CD4-positive, alpha-beta T cell treated with Interleukin-10 for 1 hour (primary cell): ENCODE results near the gene OSBPL7.
"Not testable (repeated sequence)": the region's sequence is repeated elsewhere in the genome, so short reads cannot be mapped to it uniquely, and the experiment has no call there.

Experiments
- DNase-seq: peaks from one replicate; pipeline ENCODE4 v3.0.0-alpha.2; 2020

Gene OSBPL7

GRCh38 chr17:47804461-47804860 is 17.1 kb downstream of the OSBPL7 start:
- no peak for DNase-seq

DNA sequence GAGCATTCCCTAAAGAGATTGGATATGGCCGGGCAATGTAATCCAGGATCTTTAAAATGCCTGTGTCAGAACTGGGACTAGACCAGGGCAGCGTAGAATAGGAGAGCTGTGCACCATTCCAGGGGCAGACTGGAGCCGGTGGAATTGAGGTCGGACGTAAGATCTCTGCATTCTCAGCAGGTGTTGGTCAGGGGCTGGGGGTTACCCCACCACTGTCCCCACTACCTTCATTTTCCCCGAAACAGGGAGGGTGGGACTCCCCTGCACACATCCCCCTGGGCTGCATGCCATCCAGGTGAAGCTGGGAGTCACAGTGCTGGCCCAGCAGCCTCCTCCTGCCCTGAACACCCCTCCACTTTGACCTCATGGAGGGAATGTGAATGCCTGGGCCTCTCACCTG is 17.8 kb downstream of the OSBPL7 start:
- no peak for DNase-seq

GRCh38 chr17:47803201-47803600 is 18.4 kb downstream of the OSBPL7 start:
- no peak for DNase-seq

GRCh38 chr17:47802341-47803022 is 19.1 kb downstream of the OSBPL7 start:
- DNase-seq = peak; percentile 66

- DNase-seq = no peak
These were observed 19.7 kb downstream of the OSBPL7 start for GRCh38 chr17:47801906-47802305.

- DNase-seq = no peak
These were observed 20.3 kb downstream of the OSBPL7 start for GRCh38 chr17:47801176-47801765.

DNA sequence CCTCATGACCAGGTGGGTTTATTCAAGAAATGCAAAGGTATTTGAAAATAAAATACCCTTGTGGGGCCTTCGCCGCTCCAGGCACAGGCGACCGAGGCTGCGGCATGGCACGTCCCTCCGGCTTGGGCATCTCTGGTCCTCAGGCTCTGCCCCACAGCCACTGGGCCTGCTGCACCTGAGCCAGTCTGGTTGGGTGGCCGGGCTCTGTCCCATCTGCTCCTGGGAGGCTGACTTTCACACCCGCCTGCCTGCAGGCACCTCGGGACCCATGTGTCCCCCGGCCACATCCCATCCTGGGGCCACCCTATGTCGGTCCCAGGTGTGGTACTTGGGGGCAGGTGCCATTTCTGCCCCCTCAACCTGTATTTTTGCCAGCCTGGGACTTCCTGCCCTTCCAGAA is 20.9 kb downstream of the OSBPL7 start:
- DNase-seq = no peak

DNA sequence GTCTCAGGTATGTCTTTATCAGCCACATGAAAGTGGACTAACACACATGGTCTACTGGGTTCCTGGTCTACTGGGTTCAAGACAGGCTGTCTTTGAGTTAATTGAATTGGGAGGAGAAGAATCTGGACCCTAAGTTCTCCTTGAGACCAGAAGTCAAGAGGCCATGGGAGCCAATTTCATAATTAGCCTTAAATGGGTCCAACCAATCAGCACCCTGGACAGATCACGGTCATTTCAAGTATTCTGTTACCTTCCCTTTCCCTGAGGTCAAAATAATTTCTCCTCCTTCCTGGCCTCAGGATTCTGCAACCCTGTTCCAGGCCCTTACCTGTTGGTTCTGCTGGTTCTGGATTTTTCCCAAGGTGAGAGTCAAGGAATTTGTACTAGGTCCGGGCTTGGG is 23.8 kb downstream of the OSBPL7 start:
- DNase-seq = no peak

- DNase-seq = no peak
These were observed 28.6 kb downstream of the OSBPL7 start for GRCh38 chr17:47792979-47793378.

- no peak for DNase-seq
These were observed 29.1 kb downstream of the OSBPL7 start for GRCh38 chr17:47792457-47792856.

DNA sequence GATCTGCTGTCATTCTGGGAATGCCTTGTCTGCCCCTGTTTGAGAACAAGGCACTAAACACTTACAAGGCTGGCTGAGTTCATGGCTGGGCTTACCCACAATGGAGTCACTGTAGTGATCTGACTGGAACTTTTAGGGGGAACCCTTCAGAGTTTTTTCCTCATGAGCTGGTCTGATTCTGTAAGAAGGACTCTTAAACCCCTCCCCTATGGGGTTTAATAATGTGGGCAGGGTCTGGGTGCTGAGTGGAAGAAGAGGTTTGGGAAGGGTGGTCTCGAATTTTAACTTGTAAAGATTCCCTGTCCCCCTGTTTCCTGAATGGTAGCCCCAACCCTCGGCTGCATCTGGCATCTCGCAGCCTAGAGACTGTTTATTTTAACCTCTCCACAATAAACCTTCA is 30.6 kb downstream of the OSBPL7 start:
- no peak for DNase-seq

- peak; percentile 59 for DNase-seq
These were observed 31.7 kb downstream of the OSBPL7 start for GRCh38 chr17:47789611-47790561.

- peak; percentile 15 for DNase-seq
These were observed 36.0 kb downstream of the OSBPL7 start for GRCh38 chr17:47785538-47786123.

- DNase-seq = no peak
These were observed 40.2 kb downstream of the OSBPL7 start for GRCh38 chr17:47781397-47781796.

- no peak for DNase-seq
These were observed 43.4 kb downstream of the OSBPL7 start for GRCh38 chr17:47778184-47778635.

DNA sequence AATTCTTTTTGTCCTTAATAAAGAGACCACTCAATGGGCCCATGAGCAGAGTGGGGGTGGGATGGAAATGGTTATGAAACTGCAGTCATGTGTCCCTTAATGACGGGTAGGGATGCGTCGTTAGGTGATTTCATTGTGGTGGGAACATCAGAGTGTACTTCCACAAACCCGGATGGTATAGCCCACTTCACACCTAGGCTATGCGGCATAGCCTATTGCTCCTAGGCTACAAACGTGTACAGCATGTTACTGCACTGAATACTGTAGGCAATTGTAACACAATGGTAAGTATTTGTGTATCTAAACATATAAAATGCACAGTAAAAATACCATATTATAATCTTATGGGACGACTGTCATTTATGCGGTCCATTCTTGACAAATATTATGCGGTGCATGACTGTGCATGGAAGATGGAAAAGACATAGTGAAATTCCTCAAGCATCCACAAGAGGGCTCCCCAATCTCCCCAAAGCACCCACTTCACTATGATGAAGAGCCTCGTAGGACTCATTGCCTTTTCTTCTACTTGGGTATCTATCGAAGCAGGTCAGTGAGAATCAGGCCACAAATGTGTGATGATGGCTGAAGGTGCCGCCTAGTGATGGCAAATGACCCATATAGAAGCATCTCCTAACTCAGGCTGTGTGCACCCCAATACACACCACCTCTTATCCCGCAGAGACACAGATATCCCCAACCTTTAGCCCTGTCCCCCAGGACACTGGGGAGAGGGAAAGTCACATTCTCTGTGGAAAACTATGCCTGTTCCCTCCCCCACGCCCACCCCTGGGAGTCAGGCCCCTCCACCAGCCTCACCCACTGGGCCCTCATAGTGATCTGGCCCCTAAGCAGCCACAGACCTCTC is 45.0 kb downstream of the OSBPL7 start:
- DNase-seq = peak; percentile 64

DNA sequence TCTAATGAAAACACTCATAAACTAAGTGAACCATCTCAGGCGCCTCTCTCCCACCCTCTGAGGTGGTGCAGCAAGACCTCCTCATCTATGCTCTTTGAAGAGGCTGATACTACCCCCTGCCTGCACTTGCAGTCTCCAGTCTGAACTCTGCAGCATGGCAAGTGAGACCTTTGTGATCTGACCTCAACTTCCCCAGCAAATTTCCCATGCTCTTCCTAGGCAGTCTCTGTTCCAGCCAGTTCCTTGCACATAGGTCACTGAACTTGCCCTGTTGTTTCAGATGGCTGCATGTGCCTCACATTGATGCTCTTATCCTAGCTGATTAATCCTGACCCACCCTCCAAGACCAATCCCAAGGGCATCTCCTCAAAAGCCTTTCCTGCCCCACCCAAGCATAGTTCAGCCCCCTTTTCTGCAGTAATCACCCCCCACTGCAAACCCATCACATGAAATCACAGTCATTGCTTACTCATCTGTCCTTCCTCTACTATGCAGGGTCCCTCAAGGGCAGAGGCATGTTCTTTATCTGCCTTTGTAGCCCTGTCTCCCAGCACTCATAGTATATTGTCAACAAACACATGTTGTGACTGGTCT is 46.5 kb downstream of the OSBPL7 start:
- no peak for DNase-seq

DNA sequence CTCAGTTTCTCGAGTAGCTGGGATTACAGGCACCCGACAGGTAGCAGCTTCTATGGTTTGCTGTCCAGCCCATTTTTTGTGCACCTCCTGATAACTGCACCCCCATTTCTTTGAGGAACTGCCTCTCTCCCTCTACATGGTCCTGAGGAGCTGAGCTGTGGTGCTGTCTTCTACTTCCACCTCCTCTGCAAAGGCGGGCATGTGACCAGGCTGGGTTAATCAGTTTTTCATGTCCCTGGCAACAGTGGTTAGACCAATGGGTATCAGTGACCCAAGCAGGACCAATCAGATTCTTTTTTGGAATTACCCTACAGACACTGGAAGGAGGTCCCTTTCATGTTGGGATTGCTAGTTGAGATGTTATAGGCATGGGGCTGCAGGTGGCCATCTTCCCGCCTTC is 47.3 kb downstream of the OSBPL7 start:
- no peak for DNase-seq

- DNase-seq = not testable (repeated sequence)
These were observed 47.9 kb downstream of the OSBPL7 start for GRCh38 chr17:47773649-47774048.

DNA sequence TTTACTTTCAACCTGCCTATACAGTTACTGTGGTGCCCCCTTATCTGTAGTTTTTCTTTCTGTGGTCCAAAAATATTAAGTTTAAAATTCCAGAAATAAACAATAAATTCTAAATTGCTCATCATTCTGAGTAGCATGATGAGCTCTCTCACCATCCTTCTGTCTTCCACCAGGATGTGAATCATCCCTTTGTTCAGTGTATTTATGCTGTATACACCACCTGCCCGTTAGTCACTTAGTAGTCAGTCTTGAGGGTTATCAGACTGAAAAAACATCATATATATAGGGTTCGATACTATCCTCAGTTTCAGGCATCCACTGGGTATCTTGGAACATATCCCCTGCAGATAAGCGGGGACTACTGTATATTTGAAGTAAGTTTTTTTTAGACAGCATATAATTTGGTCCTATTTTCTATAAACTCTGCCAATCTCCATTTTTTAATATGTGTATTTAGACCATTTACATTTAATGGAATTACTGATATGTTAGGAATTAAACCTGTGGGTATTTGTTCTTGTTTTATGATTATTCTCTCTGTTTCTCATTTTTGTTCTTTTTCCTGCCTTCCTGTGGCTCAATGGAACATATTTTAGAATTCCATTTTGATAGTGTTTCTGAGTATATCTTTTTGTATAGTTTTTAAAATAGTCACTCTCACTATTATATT is 57.5 kb downstream of the OSBPL7 start:
- DNase-seq = no peak

DNA sequence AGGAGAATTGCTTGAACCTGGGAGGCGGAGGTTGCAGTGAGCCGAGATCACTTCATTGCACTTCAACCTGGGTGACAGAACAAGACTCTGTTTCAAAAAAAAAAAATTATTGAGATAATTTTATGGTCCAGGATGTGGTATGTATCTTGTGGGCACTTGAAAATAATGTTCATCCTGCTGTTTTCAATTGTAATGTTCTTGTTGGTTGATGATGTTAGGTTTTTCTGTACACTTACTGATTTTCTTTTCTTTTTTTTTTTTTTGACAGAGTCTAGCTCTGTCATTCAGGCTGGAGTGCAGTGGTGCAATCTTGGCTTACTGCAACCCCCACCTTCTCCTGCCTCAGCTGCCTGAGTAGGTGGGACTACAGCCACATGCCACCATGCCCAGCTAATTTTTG is 58.9 kb downstream of the OSBPL7 start:
- peak; percentile 24 for DNase-seq
